GM23338 (cell line): ENCODE measurements around the gene FRS2. TPM values are rescaled to one million over a fixed set of nuclear protein-coding genes. Genes with fewer than 3 reads are reported as not detected.

Source experiments
- ATAC-seq: fragments of 200-7000 bp; cut with Tn5 transposase; 3 replicates; pipeline ENCODE4 v1.9.1; 2020
- DNase-seq: peaks from one replicate; pipeline ENCODE4 v3.0.0-alpha.2; 2015; ENCODE audit warnings: low spot score
- H2AFZ ChIP-seq: fragments of 200-600 bp; sonication (generic); 2 replicates; pipeline ENCODE4 v1.8.0; 2016; ENCODE audit warnings: antibody characterized with exemption, mild to moderate bottlenecking, moderate library complexity
- H3F3A ChIP-seq: fragments of 200-600 bp; sonication (generic); replicated peaks from 2 replicates; pipeline ENCODE4 v1.8.0; 2017; ENCODE audit warnings: antibody characterized with exemption, mixed run types, low read depth
- H3K27ac ChIP-seq: fragments of 200-600 bp; sonication (generic); 2 replicates; pipeline ENCODE4 v1.6.1; 2016; ENCODE audit warnings: low read depth
- H3K27me3 ChIP-seq: fragments of 200-600 bp; sonication (generic); 2 replicates; pipeline ENCODE4 v1.8.0; 2016; ENCODE audit warnings: mild to moderate bottlenecking, mixed run types, moderate library complexity; ENCODE audit not compliant: insufficient read depth
- H3K36me3 ChIP-seq: fragments of 200-600 bp; sonication (generic); 2 replicates; pipeline ENCODE4 v1.8.0; 2016; ENCODE audit warnings: mild to moderate bottlenecking; ENCODE audit not compliant: insufficient read depth
- H3K4me1 ChIP-seq: fragments of 200-600 bp; sonication (generic); 2 replicates; pipeline ENCODE4 v1.8.0; 2016; ENCODE audit warnings: mild to moderate bottlenecking, moderate library complexity; ENCODE audit not compliant: insufficient read depth
- H3K4me2 ChIP-seq: fragments of 200-600 bp; sonication (generic); 2 replicates; pipeline ENCODE4 v1.7.1; 2017; ENCODE audit warnings: mixed run types
- H3K4me3 ChIP-seq: fragments of 200-600 bp; sonication (generic); 2 replicates; pipeline ENCODE4 v1.6.1; 2016; ENCODE audit warnings: mixed run types
- H3K79me2 ChIP-seq: fragments of 200-600 bp; sonication (generic); replicated peaks from 2 replicates; pipeline ENCODE4 v1.8.0; 2017; ENCODE audit warnings: mild to moderate bottlenecking; ENCODE audit not compliant: insufficient read depth
- H3K9me2 ChIP-seq: fragments of 200-600 bp; sonication (generic); 2 replicates; pipeline ENCODE4 v1.8.0; 2017; ENCODE audit not compliant: insufficient read depth
- H4K20me1 ChIP-seq: fragments of 200-600 bp; sonication (generic); replicated peaks from 2 replicates; pipeline ENCODE4 v1.8.0; 2017; ENCODE audit warnings: mild to moderate bottlenecking; ENCODE audit not compliant: insufficient read depth
- H3K27ac Mint-ChIP-seq: 2 replicates; pipeline ENCODE4 v1.8.0; 2020; ENCODE audit warnings: inconsistent platforms, mild to moderate bottlenecking, moderate library complexity, mixed read lengths
- H3K27me3 Mint-ChIP-seq: 3 replicates; pipeline ENCODE4 v1.8.0; 2022; ENCODE audit warnings: low read depth, mild to moderate bottlenecking, moderate library complexity, mixed read lengths, inconsistent platforms; ENCODE audit not compliant: insufficient read depth, poor library complexity
- H3K36me3 Mint-ChIP-seq: 3 replicates; pipeline ENCODE4 v1.8.0; 2021; ENCODE audit warnings: low read depth, mild to moderate bottlenecking, inconsistent platforms, moderate library complexity, mixed read lengths
- H3K4me1 Mint-ChIP-seq: 3 replicates; pipeline ENCODE4 v1.8.0; 2020; ENCODE audit warnings: mild to moderate bottlenecking, inconsistent platforms, mixed read lengths
- H3K4me3 Mint-ChIP-seq: 3 replicates; pipeline ENCODE4 v1.8.0; 2021; ENCODE audit warnings: moderate library complexity, mild to moderate bottlenecking, inconsistent platforms, mixed read lengths
- H3K9me3 Mint-ChIP-seq: 3 replicates; pipeline ENCODE4 v1.8.0; 2020; ENCODE audit warnings: moderate library complexity, mild to moderate bottlenecking, inconsistent platforms, mixed read lengths
- CREB1 ChIP-seq: fragments of 250-450 bp; sonication (Bioruptor Pico); IDR thresholded peaks from 2 replicates; pipeline ENCODE4 v1.5.0; 2020; ENCODE audit warnings: low read depth, mild to moderate bottlenecking, moderate library complexity
- EZH2 ChIP-seq: fragments of 200-600 bp; sonication (generic); IDR thresholded peaks from one replicate; pipeline ENCODE4 v1.8.0; 2017; ENCODE audit warnings: antibody characterized with exemption, mild to moderate bottlenecking, low read depth; ENCODE audit not compliant: unreplicated experiment
- EZH2phosphoT487 ChIP-seq: fragments of 200-600 bp; sonication (generic); IDR thresholded peaks from one replicate; pipeline ENCODE4 v1.8.1; 2018; ENCODE audit warnings: antibody characterized with exemption; ENCODE audit not compliant: unreplicated experiment
- JUNB ChIP-seq: IDR thresholded peaks from one replicate; pipeline ENCODE4 v1.6.1; 2016; ENCODE audit warnings: antibody characterized with exemption; ENCODE audit not compliant: unreplicated experiment
- NANOG ChIP-seq: IDR thresholded peaks from 2 replicates; pipeline ENCODE4 v1.6.1; 2016; ENCODE audit warnings: antibody characterized with exemption, borderline replicate concordance
- POLR2AphosphoS5 ChIP-seq: IDR thresholded peaks from 2 replicates; pipeline ENCODE4 v1.6.1; 2016; ENCODE audit warnings: antibody characterized with exemption, low read depth
- STAT1 ChIP-seq: IDR thresholded peaks from one replicate; pipeline ENCODE4 v1.6.1; 2016; ENCODE audit warnings: antibody characterized with exemption; ENCODE audit not compliant: unreplicated experiment
- ZNF114 ChIP-seq: fragments of 250-450 bp; sonication (Bioruptor Pico); IDR thresholded peaks from 2 replicates; pipeline ENCODE4 v1.5.0; 2020; ENCODE audit warnings: mild to moderate bottlenecking, moderate library complexity
- ZNF331 ChIP-seq: fragments of 250-450 bp; sonication (Bioruptor Pico); IDR thresholded peaks from 2 replicates; pipeline ENCODE4 v1.5.0; 2020; ENCODE audit warnings: low read depth, mild to moderate bottlenecking, moderate library complexity
- polyA plus RNA-seq: library from polyadenylated mRNA; unstranded; fragments of >200 nt; fragmentation: Nextera tagmentation; extraction: Ambion mirVana; gene quantifications from 2 replicates; pipeline ENCODE4 v1.2.1, GENCODE V29; 2016
- total RNA-seq: library from RNA; depleted of rRNA; stranded (reverse); fragments of >200 nt; shearing (Covaris generic); gene quantifications from 2 replicates; pipeline ENCODE4 v1.2.3, GENCODE V29; 2014
- TF ChIP-seq, protein P1 (sequence below): IDR thresholded peaks from one replicate; pipeline ENCODE4 v1.6.1; 2018; ENCODE audit warnings: antibody characterized with exemption; ENCODE audit not compliant: unreplicated experiment
- TF ChIP-seq, protein P2 (sequence below): fragments of 250-450 bp; sonication (Bioruptor Pico); IDR thresholded peaks from 2 replicates; pipeline ENCODE4 v1.5.0; 2020; ENCODE audit warnings: mild to moderate bottlenecking, moderate library complexity
- TF ChIP-seq, protein P3 (sequence below), 2 experiments: fragments of 200-600 bp in 1 of 2; sonication (generic) in 1 of 2; conservative IDR thresholded peaks; 2 replicates each; pipeline versions ENCODE4 v1.5.1 to v1.6.1; 2016 to 2017; ENCODE audit warnings: antibody characterized with exemption in 2 of 2, low read depth in 2 of 2, mild to moderate bottlenecking in 2 of 2, moderate library complexity in 1 of 2
- TF ChIP-seq, protein P4 (sequence below): IDR thresholded peaks from 2 replicates; pipeline ENCODE4 v1.6.1; 2016; ENCODE audit warnings: antibody characterized with exemption

Gene FRS2
- total and polyA plus RNA-seq, 2 experiments from 2014 or later = 34.3 to 45.0 TPM

DNA sequence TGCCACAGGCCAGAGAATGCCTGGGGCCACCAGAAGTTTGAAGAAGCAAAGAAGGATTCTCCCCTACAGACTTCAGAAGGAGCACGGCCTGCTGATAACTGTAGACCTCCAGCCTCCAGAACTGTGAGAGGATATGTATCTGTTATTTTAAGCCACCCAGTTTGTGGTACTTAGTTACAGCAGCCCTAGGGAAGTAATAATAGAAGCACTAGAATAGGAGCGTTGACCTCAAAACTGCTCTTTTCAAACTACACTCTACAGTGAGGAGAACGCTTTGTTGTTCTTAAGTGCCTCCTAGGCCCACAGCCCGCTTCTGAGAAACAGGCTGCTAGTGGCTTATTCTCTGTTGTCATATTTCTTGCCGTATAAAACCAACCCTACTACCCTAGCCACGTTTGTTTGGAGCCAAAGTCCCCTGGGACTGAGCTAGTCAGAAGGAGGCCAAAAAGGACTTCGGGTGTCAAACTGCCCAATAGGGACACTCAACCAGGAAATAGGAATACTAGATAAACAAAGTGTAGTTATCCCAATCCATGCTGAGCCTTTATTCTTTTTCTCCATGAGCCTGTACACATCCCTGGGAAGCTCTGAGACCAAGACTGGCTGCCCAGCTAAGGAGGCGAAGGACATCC lies 38.5 kb upstream of the FRS2 start:
- H3F3A ChIP-seq = no peaks in the 10 kb centered on the region
- Mint-ChIP-seq H3K36me3 (no peaks in the 10 kb centered on the region), H3K27ac (no peak overlapping the region), H3K4me3 (no peak overlapping the region), H3K27me3 (peaks cover 7% of the 10 kb centered on the region), H3K4me1 (peaks cover 3% of the 10 kb centered on the region; the same call in 1 of the 3 replicates), H3K9me3 (no peaks in the 10 kb centered on the region)
- no peak overlapping the region for H2AFZ ChIP-seq
- no peak overlapping the region for H3K27ac ChIP-seq
- H3K4me2 ChIP-seq = no peak overlapping the region
- no peaks in the 10 kb centered on the region for H4K20me1 ChIP-seq
- no peak overlapping the region for H3K4me3 ChIP-seq
- no peaks in the 10 kb centered on the region for H3K4me1 ChIP-seq
- ATAC-seq (no peak), DNase-seq (no peak)
- H3K79me2 ChIP-seq = no peaks in the 10 kb centered on the region
- no peak for TF ChIP-seq EZH2
- no peak for TF ChIP-seq EZH2phosphoT487
- TF ChIP-seq STAT1 = no peak
- TF ChIP-seq ZNF331 (CRISPR knock-in tag) = no peak
- TF ChIP-seq CREB1 = no peak
- TF ChIP-seq ZNF114 = no peak
- TF ChIP-seq, protein P1, sequence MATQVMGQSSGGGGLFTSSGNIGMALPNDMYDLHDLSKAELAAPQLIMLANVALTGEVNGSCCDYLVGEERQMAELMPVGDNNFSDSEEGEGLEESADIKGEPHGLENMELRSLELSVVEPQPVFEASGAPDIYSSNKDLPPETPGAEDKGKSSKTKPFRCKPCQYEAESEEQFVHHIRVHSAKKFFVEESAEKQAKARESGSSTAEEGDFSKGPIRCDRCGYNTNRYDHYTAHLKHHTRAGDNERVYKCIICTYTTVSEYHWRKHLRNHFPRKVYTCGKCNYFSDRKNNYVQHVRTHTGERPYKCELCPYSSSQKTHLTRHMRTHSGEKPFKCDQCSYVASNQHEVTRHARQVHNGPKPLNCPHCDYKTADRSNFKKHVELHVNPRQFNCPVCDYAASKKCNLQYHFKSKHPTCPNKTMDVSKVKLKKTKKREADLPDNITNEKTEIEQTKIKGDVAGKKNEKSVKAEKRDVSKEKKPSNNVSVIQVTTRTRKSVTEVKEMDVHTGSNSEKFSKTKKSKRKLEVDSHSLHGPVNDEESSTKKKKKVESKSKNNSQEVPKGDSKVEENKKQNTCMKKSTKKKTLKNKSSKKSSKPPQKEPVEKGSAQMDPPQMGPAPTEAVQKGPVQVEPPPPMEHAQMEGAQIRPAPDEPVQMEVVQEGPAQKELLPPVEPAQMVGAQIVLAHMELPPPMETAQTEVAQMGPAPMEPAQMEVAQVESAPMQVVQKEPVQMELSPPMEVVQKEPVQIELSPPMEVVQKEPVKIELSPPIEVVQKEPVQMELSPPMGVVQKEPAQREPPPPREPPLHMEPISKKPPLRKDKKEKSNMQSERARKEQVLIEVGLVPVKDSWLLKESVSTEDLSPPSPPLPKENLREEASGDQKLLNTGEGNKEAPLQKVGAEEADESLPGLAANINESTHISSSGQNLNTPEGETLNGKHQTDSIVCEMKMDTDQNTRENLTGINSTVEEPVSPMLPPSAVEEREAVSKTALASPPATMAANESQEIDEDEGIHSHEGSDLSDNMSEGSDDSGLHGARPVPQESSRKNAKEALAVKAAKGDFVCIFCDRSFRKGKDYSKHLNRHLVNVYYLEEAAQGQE = no peak
- TF ChIP-seq, protein P2, sequence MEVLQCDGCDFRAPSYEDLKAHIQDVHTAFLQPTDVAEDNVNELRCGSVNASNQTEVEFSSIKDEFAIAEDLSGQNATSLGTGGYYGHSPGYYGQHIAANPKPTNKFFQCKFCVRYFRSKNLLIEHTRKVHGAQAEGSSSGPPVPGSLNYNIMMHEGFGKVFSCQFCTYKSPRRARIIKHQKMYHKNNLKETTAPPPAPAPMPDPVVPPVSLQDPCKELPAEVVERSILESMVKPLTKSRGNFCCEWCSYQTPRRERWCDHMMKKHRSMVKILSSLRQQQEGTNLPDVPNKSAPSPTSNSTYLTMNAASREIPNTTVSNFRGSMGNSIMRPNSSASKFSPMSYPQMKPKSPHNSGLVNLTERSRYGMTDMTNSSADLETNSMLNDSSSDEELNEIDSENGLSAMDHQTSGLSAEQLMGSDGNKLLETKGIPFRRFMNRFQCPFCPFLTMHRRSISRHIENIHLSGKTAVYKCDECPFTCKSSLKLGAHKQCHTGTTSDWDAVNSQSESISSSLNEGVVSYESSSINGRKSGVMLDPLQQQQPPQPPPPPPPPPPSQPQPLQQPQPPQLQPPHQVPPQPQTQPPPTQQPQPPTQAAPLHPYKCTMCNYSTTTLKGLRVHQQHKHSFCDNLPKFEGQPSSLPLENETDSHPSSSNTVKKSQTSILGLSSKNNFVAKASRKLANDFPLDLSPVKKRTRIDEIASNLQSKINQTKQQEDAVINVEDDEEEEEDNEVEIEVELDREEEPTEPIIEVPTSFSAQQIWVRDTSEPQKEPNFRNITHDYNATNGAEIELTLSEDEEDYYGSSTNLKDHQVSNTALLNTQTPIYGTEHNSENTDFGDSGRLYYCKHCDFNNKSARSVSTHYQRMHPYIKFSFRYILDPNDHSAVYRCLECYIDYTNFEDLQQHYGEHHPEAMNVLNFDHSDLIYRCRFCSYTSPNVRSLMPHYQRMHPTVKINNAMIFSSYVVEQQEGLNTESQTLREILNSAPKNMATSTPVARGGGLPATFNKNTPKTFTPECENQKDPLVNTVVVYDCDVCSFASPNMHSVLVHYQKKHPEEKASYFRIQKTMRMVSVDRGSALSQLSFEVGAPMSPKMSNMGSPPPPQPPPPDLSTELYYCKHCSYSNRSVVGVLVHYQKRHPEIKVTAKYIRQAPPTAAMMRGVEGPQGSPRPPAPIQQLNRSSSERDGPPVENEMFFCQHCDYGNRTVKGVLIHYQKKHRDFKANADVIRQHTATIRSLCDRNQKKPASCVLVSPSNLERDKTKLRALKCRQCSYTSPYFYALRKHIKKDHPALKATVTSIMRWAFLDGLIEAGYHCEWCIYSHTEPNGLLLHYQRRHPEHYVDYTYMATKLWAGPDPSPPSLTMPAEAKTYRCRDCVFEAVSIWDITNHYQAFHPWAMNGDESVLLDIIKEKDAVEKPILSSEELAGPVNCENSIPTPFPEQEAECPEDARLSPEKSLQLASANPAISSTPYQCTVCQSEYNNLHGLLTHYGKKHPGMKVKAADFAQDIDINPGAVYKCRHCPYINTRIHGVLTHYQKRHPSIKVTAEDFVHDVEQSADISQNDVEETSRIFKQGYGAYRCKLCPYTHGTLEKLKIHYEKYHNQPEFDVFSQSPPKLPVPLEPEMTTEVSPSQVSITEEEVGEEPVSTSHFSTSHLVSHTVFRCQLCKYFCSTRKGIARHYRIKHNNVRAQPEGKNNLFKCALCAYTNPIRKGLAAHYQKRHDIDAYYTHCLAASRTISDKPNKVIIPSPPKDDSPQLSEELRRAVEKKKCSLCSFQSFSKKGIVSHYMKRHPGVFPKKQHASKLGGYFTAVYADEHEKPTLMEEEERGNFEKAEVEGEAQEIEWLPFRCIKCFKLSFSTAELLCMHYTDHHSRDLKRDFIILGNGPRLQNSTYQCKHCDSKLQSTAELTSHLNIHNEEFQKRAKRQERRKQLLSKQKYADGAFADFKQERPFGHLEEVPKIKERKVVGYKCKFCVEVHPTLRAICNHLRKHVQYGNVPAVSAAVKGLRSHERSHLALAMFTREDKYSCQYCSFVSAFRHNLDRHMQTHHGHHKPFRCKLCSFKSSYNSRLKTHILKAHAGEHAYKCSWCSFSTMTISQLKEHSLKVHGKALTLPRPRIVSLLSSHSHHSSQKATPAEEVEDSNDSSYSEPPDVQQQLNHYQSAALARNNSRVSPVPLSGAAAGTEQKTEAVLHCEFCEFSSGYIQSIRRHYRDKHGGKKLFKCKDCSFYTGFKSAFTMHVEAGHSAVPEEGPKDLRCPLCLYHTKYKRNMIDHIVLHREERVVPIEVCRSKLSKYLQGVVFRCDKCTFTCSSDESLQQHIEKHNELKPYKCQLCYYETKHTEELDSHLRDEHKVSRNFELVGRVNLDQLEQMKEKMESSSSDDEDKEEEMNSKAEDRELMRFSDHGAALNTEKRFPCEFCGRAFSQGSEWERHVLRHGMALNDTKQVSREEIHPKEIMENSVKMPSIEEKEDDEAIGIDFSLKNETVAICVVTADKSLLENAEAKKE (CRISPR knock-in tag) = no peak
- TF ChIP-seq JUNB = no peak
- TF ChIP-seq, protein P3, sequence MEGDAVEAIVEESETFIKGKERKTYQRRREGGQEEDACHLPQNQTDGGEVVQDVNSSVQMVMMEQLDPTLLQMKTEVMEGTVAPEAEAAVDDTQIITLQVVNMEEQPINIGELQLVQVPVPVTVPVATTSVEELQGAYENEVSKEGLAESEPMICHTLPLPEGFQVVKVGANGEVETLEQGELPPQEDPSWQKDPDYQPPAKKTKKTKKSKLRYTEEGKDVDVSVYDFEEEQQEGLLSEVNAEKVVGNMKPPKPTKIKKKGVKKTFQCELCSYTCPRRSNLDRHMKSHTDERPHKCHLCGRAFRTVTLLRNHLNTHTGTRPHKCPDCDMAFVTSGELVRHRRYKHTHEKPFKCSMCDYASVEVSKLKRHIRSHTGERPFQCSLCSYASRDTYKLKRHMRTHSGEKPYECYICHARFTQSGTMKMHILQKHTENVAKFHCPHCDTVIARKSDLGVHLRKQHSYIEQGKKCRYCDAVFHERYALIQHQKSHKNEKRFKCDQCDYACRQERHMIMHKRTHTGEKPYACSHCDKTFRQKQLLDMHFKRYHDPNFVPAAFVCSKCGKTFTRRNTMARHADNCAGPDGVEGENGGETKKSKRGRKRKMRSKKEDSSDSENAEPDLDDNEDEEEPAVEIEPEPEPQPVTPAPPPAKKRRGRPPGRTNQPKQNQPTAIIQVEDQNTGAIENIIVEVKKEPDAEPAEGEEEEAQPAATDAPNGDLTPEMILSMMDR (conservative IDR thresholded peaks at IDR 0.05; ENCODE audit: low read depth in 2 of 2) = no peak
- no peak for TF ChIP-seq NANOG
- TF ChIP-seq POLR2AphosphoS5 = no peak
- TF ChIP-seq, protein P4, sequence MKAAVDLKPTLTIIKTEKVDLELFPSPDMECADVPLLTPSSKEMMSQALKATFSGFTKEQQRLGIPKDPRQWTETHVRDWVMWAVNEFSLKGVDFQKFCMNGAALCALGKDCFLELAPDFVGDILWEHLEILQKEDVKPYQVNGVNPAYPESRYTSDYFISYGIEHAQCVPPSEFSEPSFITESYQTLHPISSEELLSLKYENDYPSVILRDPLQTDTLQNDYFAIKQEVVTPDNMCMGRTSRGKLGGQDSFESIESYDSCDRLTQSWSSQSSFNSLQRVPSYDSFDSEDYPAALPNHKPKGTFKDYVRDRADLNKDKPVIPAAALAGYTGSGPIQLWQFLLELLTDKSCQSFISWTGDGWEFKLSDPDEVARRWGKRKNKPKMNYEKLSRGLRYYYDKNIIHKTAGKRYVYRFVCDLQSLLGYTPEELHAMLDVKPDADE = no peak
- H3K27me3 ChIP-seq = no peaks in the 10 kb centered on the region
- no peaks in the 10 kb centered on the region for H3K9me2 ChIP-seq
- H3K36me3 ChIP-seq = no peaks in the 10 kb centered on the region
